Stomach smooth muscle (tissue), 2 donors: ENCODE measurements around the gene UBASH3A.

Source experiments
- H3K27ac ChIP-seq: one replicate; pipeline ENCODE4 v1.7.0; 2013; ENCODE audit warnings: mild to moderate bottlenecking, low read length, inconsistent platforms
- H3K27me3 ChIP-seq, 2 donors: one replicate each; pipeline ENCODE4 v1.7.0; 2013; ENCODE audit warnings: low read length in 2 of 2; ENCODE audit not compliant: insufficient read depth in 2 of 2, control insufficient read depth in 1 of 2
- H3K36me3 ChIP-seq, 2 donors: one replicate each; pipeline ENCODE4 v1.7.0; 2013; ENCODE audit warnings: low read length in 2 of 2; ENCODE audit not compliant: control insufficient read depth in 2 of 2, insufficient read depth in 2 of 2
- H3K4me1 ChIP-seq: one replicate; pipeline ENCODE4 v1.7.0; 2013; ENCODE audit warnings: low read length; ENCODE audit not compliant: control insufficient read depth, insufficient read depth
- H3K4me3 ChIP-seq, 2 donors: one replicate each; pipeline ENCODE4 v1.7.0; 2013; ENCODE audit warnings: low read length in 2 of 2
- H3K9ac ChIP-seq, 2 donors: one replicate each; pipeline ENCODE4 v1.7.0; 2013; ENCODE audit warnings: low read length in 2 of 2, mild to moderate bottlenecking in 1 of 2
- H3K9me3 ChIP-seq, 2 donors: one replicate each; pipeline ENCODE4 v1.7.0; 2013; ENCODE audit warnings: low read length in 2 of 2; ENCODE audit not compliant: control insufficient read depth in 2 of 2
- donor health status: healthy.
- donor health status: Pancreatic carcinoma.

UBASH3A gene

GRCh38 chr21:42374457-42374856 is 29.2 kb upstream of the UBASH3A start:
- H3K27ac ChIP-seq: no peak overlapping the region
- peaks cover 12 to 20% of the 10 kb centered on the region in 2 donors for H3K27me3 ChIP-seq
- H3K9me3 ChIP-seq: no peaks in the 10 kb centered on the region
- H3K4me1 ChIP-seq: no peaks in the 10 kb centered on the region
- no peak overlapping the region for H3K4me3 ChIP-seq
- H3K9ac ChIP-seq: no peak overlapping the region
- H3K36me3 ChIP-seq: no peaks in the 10 kb centered on the region

GRCh38 chr21:42374864-42375499 is 28.7 kb upstream of the UBASH3A start:
- no peak overlapping the region for H3K4me3 ChIP-seq
- no peaks in the 10 kb centered on the region for H3K36me3 ChIP-seq
- no peaks in the 10 kb centered on the region for H3K9me3 ChIP-seq
- peaks cover 12 to 20% of the 10 kb centered on the region in 2 donors for H3K27me3 ChIP-seq
- no peak overlapping the region for H3K27ac ChIP-seq
- no peak overlapping the region for H3K9ac ChIP-seq
- no peaks in the 10 kb centered on the region for H3K4me1 ChIP-seq

- Histone ChIP-seq H3K9me3 (no peaks in the 10 kb centered on the region), H3K9ac (no peak overlapping the region), H3K4me3 (no peak overlapping the region), H3K4me1 (no peaks in the 10 kb centered on the region), H3K27ac (no peak overlapping the region), H3K36me3 (no peaks in the 10 kb centered on the region), H3K27me3 (peaks cover 9 to 17% of the 10 kb centered on the region in 2 donors)
Observed at GRCh38 chr21:42375506-42375905, 28.2 kb upstream of the UBASH3A start.

GRCh38 chr21:42375966-42376337 is 27.8 kb upstream of the UBASH3A start:
- H3K4me3 ChIP-seq: no peak overlapping the region
- H3K9ac ChIP-seq: no peak overlapping the region
- H3K36me3 ChIP-seq: no peaks in the 10 kb centered on the region
- H3K27me3 ChIP-seq: peaks cover 9 to 16% of the 10 kb centered on the region in 2 donors
- no peaks in the 10 kb centered on the region for H3K4me1 ChIP-seq
- H3K9me3 ChIP-seq: no peaks in the 10 kb centered on the region
- no peak overlapping the region for H3K27ac ChIP-seq

GRCh38 chr21:42376338-42376982 is 27.2 kb upstream of the UBASH3A start:
- Histone ChIP-seq H3K27ac (no peak overlapping the region), H3K27me3 (peaks cover 9 to 16% of the 10 kb centered on the region in 2 donors), H3K9me3 (peaks cover 0 to 3% of the 10 kb centered on the region in 2 donors), H3K36me3 (no peaks in the 10 kb centered on the region), H3K4me3 (no peak overlapping the region), H3K4me1 (no peaks in the 10 kb centered on the region), H3K9ac (no peak overlapping the region)

- H3K4me1 ChIP-seq: no peaks in the 10 kb centered on the region
- no peak overlapping the region for H3K4me3 ChIP-seq
- no peak overlapping the region for H3K9ac ChIP-seq
- H3K27ac ChIP-seq: no peak overlapping the region
- H3K36me3 ChIP-seq: no peaks in the 10 kb centered on the region
- H3K27me3 ChIP-seq: peaks cover 9 to 18% of the 10 kb centered on the region in 2 donors
- peaks cover 4 to 11% of the 10 kb centered on the region in 2 donors for H3K9me3 ChIP-seq
Observed at GRCh38 chr21:42377211-42377950, 26.3 kb upstream of the UBASH3A start.

GRCh38 chr21:42377951-42378340 is 25.8 kb upstream of the UBASH3A start:
- no peak overlapping the region for H3K27ac ChIP-seq
- H3K9ac ChIP-seq: no peak overlapping the region
- peaks cover 4 to 11% of the 10 kb centered on the region in 2 donors for H3K9me3 ChIP-seq
- no peaks in the 10 kb centered on the region for H3K4me1 ChIP-seq
- peaks cover 9 to 19% of the 10 kb centered on the region in 2 donors for H3K27me3 ChIP-seq
- no peaks in the 10 kb centered on the region for H3K36me3 ChIP-seq
- no peak overlapping the region for H3K4me3 ChIP-seq

- Histone ChIP-seq H3K9ac (no peak overlapping the region), H3K27ac (no peak overlapping the region), H3K4me3 (no peak overlapping the region), H3K27me3 (peaks cover 9 to 21% of the 10 kb centered on the region in 2 donors), H3K36me3 (no peaks in the 10 kb centered on the region), H3K4me1 (no peaks in the 10 kb centered on the region), H3K9me3 (peaks cover 4 to 11% of the 10 kb centered on the region in 2 donors)
Observed at GRCh38 chr21:42378418-42378817, 25.3 kb upstream of the UBASH3A start.

GRCh38 chr21:42379426-42380215 is 24.1 kb upstream of the UBASH3A start:
- Histone ChIP-seq H3K4me1 (no peaks in the 10 kb centered on the region), H3K4me3 (no peak overlapping the region), H3K9me3 (peaks cover 4 to 11% of the 10 kb centered on the region in 2 donors), H3K36me3 (no peaks in the 10 kb centered on the region), H3K27me3 (peaks cover 7 to 20% of the 10 kb centered on the region in 2 donors), H3K27ac (no peak overlapping the region), H3K9ac (no peak overlapping the region)

GRCh38 chr21:42381347-42381984 is 22.2 kb upstream of the UBASH3A start:
- no peak overlapping the region for H3K9ac ChIP-seq

More at GRCh38 chr21:42381347-42381984, 22.2 kb upstream of the UBASH3A start:
- H3K4me3 ChIP-seq: no peak overlapping the region
- H3K27ac ChIP-seq: no peak overlapping the region
- H3K36me3 ChIP-seq: no peaks in the 10 kb centered on the region
- no peaks in the 10 kb centered on the region for H3K4me1 ChIP-seq
- H3K9me3 ChIP-seq: peaks cover 4 to 11% of the 10 kb centered on the region in 2 donors
- peaks cover 0 to 9% of the 10 kb centered on the region in 2 donors for H3K27me3 ChIP-seq
